Measurements from ENCODE around the gene RRP1B. TPM values are rescaled to one million over a fixed set of nuclear protein-coding genes. Genes with fewer than 3 reads are reported as not detected.
A peak's percentile ranks its signal among the peaks of the same experiment; 100 is the strongest.

RRP1B gene
- total RNA-seq, 1 donor from 2014 or later = 70.4 TPM

DNA sequence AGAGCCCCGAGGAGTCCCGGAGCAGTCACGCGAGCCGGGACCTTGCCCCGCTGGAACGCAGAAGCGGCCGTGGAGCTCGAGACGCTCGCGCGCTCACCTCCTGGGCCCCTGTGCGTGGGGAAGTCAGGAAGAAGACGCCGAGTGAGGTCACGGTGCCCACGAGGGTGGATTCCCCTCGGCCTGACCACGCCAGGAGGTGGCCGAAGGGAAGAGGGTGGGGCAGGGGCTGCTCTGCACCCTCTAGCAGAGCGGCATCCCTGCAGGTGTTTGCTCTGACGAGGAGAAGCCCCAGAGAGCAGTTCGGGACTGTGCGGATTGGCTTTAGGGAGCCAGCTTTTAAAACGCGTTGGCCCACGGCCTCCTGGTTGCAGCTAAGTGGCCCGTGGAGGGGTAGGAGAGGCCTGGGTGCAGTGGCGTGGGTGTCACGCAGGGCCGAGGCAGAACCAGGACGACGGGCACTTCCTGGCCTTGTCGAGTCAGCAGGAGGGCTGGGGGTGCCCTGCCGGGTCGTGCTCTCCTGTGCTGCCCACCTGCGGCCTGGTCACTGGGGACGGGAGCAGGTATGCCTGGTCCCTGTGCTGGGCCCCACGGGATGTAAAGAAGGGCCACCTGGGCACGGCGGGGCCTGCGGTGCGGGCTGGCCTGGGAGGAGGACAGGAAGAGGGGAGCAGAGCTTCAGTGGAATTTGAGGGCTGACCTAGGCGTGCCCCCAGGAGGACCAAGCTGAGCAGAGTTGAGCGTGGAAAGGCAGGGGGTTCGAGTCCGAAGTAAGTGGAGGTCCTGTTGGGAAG lies 60.6 kb downstream of the RRP1B start:
- Mint-ChIP-seq H3K27ac (ENCODE audit: unreplicated experiment) (no peak overlapping the region), H3K4me1 (peaks cover 5% of the 10 kb centered on the region), H3K9me3 (no peaks in the 10 kb centered on the region), H3K4me3 (peak overlapping the region; percentile 79), H3K27me3 (ENCODE audit: low read depth) (peaks cover 12% of the 10 kb centered on the region), H3K36me3 (ENCODE audit: low read depth) (no peaks in the 10 kb centered on the region)
- TF ChIP-seq, protein P1, sequence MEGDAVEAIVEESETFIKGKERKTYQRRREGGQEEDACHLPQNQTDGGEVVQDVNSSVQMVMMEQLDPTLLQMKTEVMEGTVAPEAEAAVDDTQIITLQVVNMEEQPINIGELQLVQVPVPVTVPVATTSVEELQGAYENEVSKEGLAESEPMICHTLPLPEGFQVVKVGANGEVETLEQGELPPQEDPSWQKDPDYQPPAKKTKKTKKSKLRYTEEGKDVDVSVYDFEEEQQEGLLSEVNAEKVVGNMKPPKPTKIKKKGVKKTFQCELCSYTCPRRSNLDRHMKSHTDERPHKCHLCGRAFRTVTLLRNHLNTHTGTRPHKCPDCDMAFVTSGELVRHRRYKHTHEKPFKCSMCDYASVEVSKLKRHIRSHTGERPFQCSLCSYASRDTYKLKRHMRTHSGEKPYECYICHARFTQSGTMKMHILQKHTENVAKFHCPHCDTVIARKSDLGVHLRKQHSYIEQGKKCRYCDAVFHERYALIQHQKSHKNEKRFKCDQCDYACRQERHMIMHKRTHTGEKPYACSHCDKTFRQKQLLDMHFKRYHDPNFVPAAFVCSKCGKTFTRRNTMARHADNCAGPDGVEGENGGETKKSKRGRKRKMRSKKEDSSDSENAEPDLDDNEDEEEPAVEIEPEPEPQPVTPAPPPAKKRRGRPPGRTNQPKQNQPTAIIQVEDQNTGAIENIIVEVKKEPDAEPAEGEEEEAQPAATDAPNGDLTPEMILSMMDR (conservative IDR thresholded peaks at IDR 0.05) = no peak
- DNase-seq (ENCODE audit: low read depth, low spot score) = no peak

DNA sequence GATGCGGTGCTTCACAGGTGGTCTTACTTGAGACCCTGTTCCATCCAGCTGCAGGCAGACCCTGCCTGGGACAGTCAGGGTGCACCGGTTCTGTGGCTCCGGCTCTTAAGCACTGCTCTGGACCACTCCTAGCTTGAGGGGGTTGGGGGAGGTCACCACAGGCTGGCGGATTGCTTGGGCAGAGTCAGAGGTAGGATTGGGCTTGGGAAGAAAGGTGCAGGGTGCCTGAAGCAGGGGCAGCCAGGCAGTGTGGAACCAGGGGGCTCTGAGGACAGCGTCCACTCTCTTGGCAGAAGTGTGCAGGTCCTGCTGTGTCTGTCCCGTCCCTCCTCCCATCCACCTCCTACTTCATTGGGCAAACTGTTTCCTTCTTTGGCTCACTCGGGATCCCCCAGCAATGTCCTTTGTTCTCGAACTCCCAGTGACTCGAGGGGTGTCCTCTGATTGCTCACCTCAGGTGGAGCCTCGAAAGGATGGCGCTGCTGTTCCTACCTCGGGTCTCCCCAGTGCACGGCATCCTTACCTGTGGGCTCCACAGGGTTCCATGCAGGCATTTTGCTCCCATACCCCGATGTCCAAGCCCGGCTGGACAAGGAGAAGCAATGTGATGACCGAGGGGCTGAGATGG lies 61.3 kb downstream of the RRP1B start:
- no peak overlapping the region for H3K27ac Mint-ChIP-seq (ENCODE audit: unreplicated experiment)
- H3K36me3 Mint-ChIP-seq (ENCODE audit: low read depth) = no peaks in the 10 kb centered on the region
- H3K9me3 Mint-ChIP-seq = no peaks in the 10 kb centered on the region
- no peak for DNase-seq (ENCODE audit: low read depth, low spot score)
- H3K4me3 Mint-ChIP-seq = peak overlapping the region; percentile 79
- H3K27me3 Mint-ChIP-seq (ENCODE audit: low read depth) = peaks cover 12% of the 10 kb centered on the region
- H3K4me1 Mint-ChIP-seq = peaks cover 5% of the 10 kb centered on the region
- TF ChIP-seq, protein P1 (conservative IDR thresholded peaks at IDR 0.05) = no peak

DNA sequence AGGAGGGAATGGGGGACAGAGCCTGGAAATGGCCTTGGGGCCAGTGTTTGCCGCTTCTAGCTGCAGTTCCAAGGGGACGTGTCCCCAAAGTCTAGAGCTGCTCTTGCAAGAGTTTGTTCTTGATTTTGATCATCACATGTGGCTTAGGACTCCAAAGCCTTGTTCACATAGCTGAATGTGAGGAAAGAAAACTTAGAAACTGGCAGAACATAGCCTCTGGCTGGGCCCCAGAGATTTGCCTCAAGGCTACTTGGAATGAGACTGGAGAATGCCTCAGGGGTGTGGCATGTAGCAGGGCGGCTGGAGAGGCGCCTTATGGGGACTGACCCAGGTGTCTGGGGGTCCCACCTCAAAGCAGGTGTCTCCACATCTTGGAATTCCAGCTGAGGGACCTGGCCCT lies 61.8 kb downstream of the RRP1B start:
- H3K36me3 Mint-ChIP-seq (ENCODE audit: low read depth) = no peaks in the 10 kb centered on the region
- TF ChIP-seq, protein P1 (conservative IDR thresholded peaks at IDR 0.05) = no peak
- DNase-seq (ENCODE audit: low read depth, low spot score) = no peak
- no peaks in the 10 kb centered on the region for H3K9me3 Mint-ChIP-seq
- peaks cover 5% of the 10 kb centered on the region for H3K4me1 Mint-ChIP-seq
- peak overlapping the region; percentile 79 for H3K4me3 Mint-ChIP-seq
- peaks cover 12% of the 10 kb centered on the region for H3K27me3 Mint-ChIP-seq (ENCODE audit: low read depth)
- H3K27ac Mint-ChIP-seq (ENCODE audit: unreplicated experiment) = no peak overlapping the region

DNA sequence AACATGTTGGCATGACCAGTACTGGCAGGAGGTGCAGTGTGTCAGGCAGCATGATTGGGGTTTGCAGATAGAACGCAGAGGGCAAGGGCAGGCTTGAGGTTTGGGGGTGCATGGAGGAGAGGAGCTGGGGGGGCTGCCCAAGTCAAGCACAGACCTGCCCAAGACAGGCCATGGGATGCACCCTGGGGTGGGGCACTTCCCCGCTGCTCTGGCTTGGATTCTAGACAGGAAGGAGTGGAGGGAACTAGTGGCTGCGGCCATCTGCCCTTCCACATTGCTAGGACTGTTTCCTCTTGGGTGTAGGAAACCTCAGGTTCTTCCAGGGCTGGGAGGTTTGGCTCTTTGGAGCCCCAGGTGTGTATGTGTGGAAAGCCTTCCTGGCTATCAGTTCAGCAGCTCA lies 62.6 kb downstream of the RRP1B start:
- no peaks in the 10 kb centered on the region for H3K36me3 Mint-ChIP-seq (ENCODE audit: low read depth)
- TF ChIP-seq, protein P1 (conservative IDR thresholded peaks at IDR 0.05) = no peak
- no peak for DNase-seq (ENCODE audit: low read depth, low spot score)
- H3K9me3 Mint-ChIP-seq = no peaks in the 10 kb centered on the region
- H3K4me3 Mint-ChIP-seq = peak overlapping the region; percentile 79
- H3K4me1 Mint-ChIP-seq = peaks cover 9% of the 10 kb centered on the region
- H3K27me3 Mint-ChIP-seq (ENCODE audit: low read depth) = peaks cover 12% of the 10 kb centered on the region
- H3K27ac Mint-ChIP-seq (ENCODE audit: unreplicated experiment) = no peak overlapping the region

DNA sequence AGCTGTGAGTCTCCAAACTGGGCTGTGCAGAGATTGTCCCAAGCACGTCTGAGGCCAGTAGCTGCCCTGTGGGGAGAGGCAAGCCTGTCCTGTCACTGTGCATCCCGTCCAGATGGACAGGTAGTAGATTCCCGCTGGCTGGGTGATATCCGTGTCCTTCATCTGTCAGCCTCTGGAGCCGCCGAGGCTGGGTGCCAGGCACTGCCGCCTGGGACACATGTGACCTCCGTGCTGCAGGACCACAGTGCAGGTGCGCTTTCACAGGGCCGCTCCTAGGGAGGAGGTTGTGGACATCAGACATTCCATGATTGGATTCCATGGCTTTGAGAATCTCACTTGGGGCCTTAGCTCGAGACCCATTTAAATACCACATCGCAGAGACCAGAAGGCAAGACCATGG lies 64.3 kb downstream of the RRP1B start:
- Mint-ChIP-seq H3K9me3 (no peaks in the 10 kb centered on the region), H3K27ac (ENCODE audit: unreplicated experiment) (no peak overlapping the region), H3K4me1 (peaks cover 19% of the 10 kb centered on the region), H3K27me3 (ENCODE audit: low read depth) (peaks cover 6% of the 10 kb centered on the region), H3K4me3 (peak overlapping the region; percentile 38), H3K36me3 (ENCODE audit: low read depth) (no peaks in the 10 kb centered on the region)
- TF ChIP-seq, protein P1 (conservative IDR thresholded peaks at IDR 0.05) = no peak
- no peak for DNase-seq (ENCODE audit: low read depth, low spot score)
